IPS DF 6.9 (cell line): ENCODE measurements around the gene VAV2.
"Not testable (repeated sequence)": the region's sequence is repeated elsewhere in the genome, so short reads cannot be mapped to it uniquely, and the experiment has no call there.

Source experiments
- DNase-seq: peaks from one replicate; pipeline ENCODE4 v3.0.0-alpha.2; 2013; ENCODE audit warnings: low read depth, low spot score
- H3K27ac ChIP-seq: one replicate; pipeline ENCODE4 v1.5.1; 2013; ENCODE audit warnings: low read length, control low read depth
- H3K27me3 ChIP-seq: 2 replicates; pipeline ENCODE4 v1.6.1; 2013; ENCODE audit warnings: mild to moderate bottlenecking, low read length; ENCODE audit not compliant: control insufficient read depth, insufficient read depth
- H3K36me3 ChIP-seq: 2 replicates; pipeline ENCODE4 v1.6.1; 2013; ENCODE audit warnings: low read length; ENCODE audit not compliant: control insufficient read depth, insufficient read depth
- H3K4me1 ChIP-seq: 2 replicates; pipeline ENCODE4 v1.6.1; 2013; ENCODE audit warnings: low read length; ENCODE audit not compliant: control insufficient read depth, insufficient read depth
- H3K4me3 ChIP-seq: 2 replicates; pipeline ENCODE4 v1.5.1; 2013; ENCODE audit warnings: mild to moderate bottlenecking, low read length
- H3K9me3 ChIP-seq: 2 replicates; pipeline ENCODE4 v1.6.1; 2013; ENCODE audit warnings: low read length, inconsistent platforms; ENCODE audit not compliant: control insufficient read depth, insufficient read depth
- WGBS: extraction: QIAGEN DNeasy Blood & Tissue Kit; methylation state at CpG from one replicate; pipeline ENCODE4 v1.1.7; 2013; ENCODE audit warnings: mixed read lengths, missing lambda C conversion rate; ENCODE audit not compliant: insufficient read length, insufficient coverage; 5-methylcytosine and 5-hydroxymethylcytosine counted together

The VAV2 gene

GRCh38 chr9:133769511-133770075, 222.5 kb downstream of the VAV2 start:
- DNase-seq, result no peak
- no peaks in the 10 kb centered on the region for H3K4me1 ChIP-seq
- H3K36me3 ChIP-seq, result peaks cover 2% of the 10 kb centered on the region; the same call in 1 of the 2 replicates
- no peaks in the 10 kb centered on the region for H3K27me3 ChIP-seq
- no peak overlapping the region for H3K4me3 ChIP-seq
- no peaks in the 10 kb centered on the region for H3K9me3 ChIP-seq
- no CpG with 5 or more reads among the region's 17 CpGs for WGBS
- no peak overlapping the region for H3K27ac ChIP-seq

GRCh38 chr9:133768859-133769510, 223.1 kb downstream of the VAV2 start:
- no peaks in the 10 kb centered on the region for H3K9me3 ChIP-seq
- whole genome bisulfite sequencing, result no CpG with 5 or more reads among the region's 15 CpGs
- no peaks in the 10 kb centered on the region for H3K27me3 ChIP-seq
- no peak for DNase-seq
- H3K36me3 ChIP-seq, result peaks cover 2% of the 10 kb centered on the region; the same call in 1 of the 2 replicates
- H3K27ac ChIP-seq, result no peak overlapping the region
- H3K4me1 ChIP-seq, result no peaks in the 10 kb centered on the region
- no peak overlapping the region for H3K4me3 ChIP-seq

- Histone ChIP-seq H3K27me3 (no peaks in the 10 kb centered on the region), H3K4me3 (no peak overlapping the region), H3K36me3 (peaks cover 2% of the 10 kb centered on the region), H3K9me3 (no peaks in the 10 kb centered on the region), H3K27ac (no peak overlapping the region), H3K4me1 (no peaks in the 10 kb centered on the region)
- DNase-seq, result no peak
- no CpG with 5 or more reads among the region's 17 CpGs for WGBS
Observed at GRCh38 chr9:133768371-133768858, 223.7 kb downstream of the VAV2 start.

- Histone ChIP-seq H3K4me3 (no peak overlapping the region), H3K9me3 (no peaks in the 10 kb centered on the region), H3K36me3 (peaks cover 2% of the 10 kb centered on the region), H3K27me3 (no peaks in the 10 kb centered on the region), H3K4me1 (no peaks in the 10 kb centered on the region; the same call in 1 of the 2 replicates), H3K27ac (no peak overlapping the region)
- DNase-seq, result no peak
- WGBS, result no CpG with 5 or more reads among the region's 1 CpG
Observed at GRCh38 chr9:133767625-133768024, 224.5 kb downstream of the VAV2 start.

GRCh38 chr9:133767008-133767407, 225.1 kb downstream of the VAV2 start:
- Histone ChIP-seq H3K4me1 (no peaks in the 10 kb centered on the region; the same call in 1 of the 2 replicates), H3K27me3 (no peaks in the 10 kb centered on the region), H3K27ac (no peak overlapping the region), H3K4me3 (no peak overlapping the region), H3K9me3 (no peaks in the 10 kb centered on the region), H3K36me3 (peaks cover 2% of the 10 kb centered on the region)
- DNase-seq, result no peak
- WGBS, result no CpG with 5 or more reads among the region's 1 CpG

GRCh38 chr9:133766234-133766633, 225.9 kb downstream of the VAV2 start:
- not testable (repeated sequence) for DNase-seq, H3K27ac ChIP-seq, H3K27me3 ChIP-seq, H3K4me1 ChIP-seq, H3K9me3 ChIP-seq, H3K4me3 ChIP-seq, H3K36me3 ChIP-seq
- no CpG with 5 or more reads among the region's 3 CpGs for WGBS

GRCh38 chr9:133763272-133764183, 228.6 kb downstream of the VAV2 start:
- Histone ChIP-seq H3K4me3 (no peak overlapping the region), H3K4me1 (peaks cover 3% of the 10 kb centered on the region; the same call in 1 of the 2 replicates), H3K27me3 (no peaks in the 10 kb centered on the region), H3K9me3 (no peaks in the 10 kb centered on the region), H3K27ac (no peak overlapping the region), H3K36me3 (no peaks in the 10 kb centered on the region; the same call in none of the 2 replicates)
- DNase-seq, result no peak
- WGBS, result no CpG with 5 or more reads among the region's 26 CpGs

- Histone ChIP-seq H3K4me1 (peaks cover 3% of the 10 kb centered on the region; the same call in 1 of the 2 replicates), H3K27me3 (no peaks in the 10 kb centered on the region), H3K27ac (no peak overlapping the region), H3K9me3 (no peaks in the 10 kb centered on the region), H3K36me3 (no peaks in the 10 kb centered on the region; the same call in 1 of the 2 replicates), H3K4me3 (no peak overlapping the region)
- DNase-seq, result no peak
- no CpG with 5 or more reads among the region's 19 CpGs for WGBS
Observed at GRCh38 chr9:133762488-133763271, 229.4 kb downstream of the VAV2 start.

GRCh38 chr9:133761641-133762248, 230.4 kb downstream of the VAV2 start:
- Histone ChIP-seq H3K4me1 (peaks cover 3% of the 10 kb centered on the region; the same call in 1 of the 2 replicates), H3K4me3 (no peak overlapping the region), H3K36me3 (no peaks in the 10 kb centered on the region; the same call in 1 of the 2 replicates), H3K27ac (no peak overlapping the region), H3K27me3 (no peaks in the 10 kb centered on the region), H3K9me3 (no peaks in the 10 kb centered on the region)
- no CpG with 5 or more reads among the region's 11 CpGs for WGBS
- no peak for DNase-seq
